A673 (cell line): ENCODE measurements around the gene CLEC16A.
"Not testable (repeated sequence)": the region's sequence is repeated elsewhere in the genome, so short reads cannot be mapped to it uniquely, and the experiment has no call there.

Experiments
- EZH2 ChIP-seq: fragments of 200-600 bp; sonication (generic); IDR thresholded peaks from 2 replicates; pipeline ENCODE4 v1.6.1; 2017; ENCODE audit warnings: borderline replicate concordance, low read depth, mild to moderate bottlenecking, mixed read lengths, antibody characterized with exemption, low read length; ENCODE audit not compliant: poor library complexity, severe bottlenecking
- TF ChIP-seq, protein P1 (sequence below): fragments of 300-800, 200-600 bp; sonication (generic); conservative IDR thresholded peaks from 2 replicates; pipeline ENCODE4 v1.5.1; 2017; ENCODE audit warnings: low read depth, mild to moderate bottlenecking, antibody characterized with exemption, low read length, moderate library complexity, mixed read lengths

GRCh38 chr16:10941935-10942351, 2.4 kb upstream of the CLEC16A start:
- not testable (repeated sequence) for TF ChIP-seq EZH2
- TF ChIP-seq, protein P1, sequence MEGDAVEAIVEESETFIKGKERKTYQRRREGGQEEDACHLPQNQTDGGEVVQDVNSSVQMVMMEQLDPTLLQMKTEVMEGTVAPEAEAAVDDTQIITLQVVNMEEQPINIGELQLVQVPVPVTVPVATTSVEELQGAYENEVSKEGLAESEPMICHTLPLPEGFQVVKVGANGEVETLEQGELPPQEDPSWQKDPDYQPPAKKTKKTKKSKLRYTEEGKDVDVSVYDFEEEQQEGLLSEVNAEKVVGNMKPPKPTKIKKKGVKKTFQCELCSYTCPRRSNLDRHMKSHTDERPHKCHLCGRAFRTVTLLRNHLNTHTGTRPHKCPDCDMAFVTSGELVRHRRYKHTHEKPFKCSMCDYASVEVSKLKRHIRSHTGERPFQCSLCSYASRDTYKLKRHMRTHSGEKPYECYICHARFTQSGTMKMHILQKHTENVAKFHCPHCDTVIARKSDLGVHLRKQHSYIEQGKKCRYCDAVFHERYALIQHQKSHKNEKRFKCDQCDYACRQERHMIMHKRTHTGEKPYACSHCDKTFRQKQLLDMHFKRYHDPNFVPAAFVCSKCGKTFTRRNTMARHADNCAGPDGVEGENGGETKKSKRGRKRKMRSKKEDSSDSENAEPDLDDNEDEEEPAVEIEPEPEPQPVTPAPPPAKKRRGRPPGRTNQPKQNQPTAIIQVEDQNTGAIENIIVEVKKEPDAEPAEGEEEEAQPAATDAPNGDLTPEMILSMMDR: not testable (repeated sequence)
